ENCODE results near the gene RFTN1.

DNA sequence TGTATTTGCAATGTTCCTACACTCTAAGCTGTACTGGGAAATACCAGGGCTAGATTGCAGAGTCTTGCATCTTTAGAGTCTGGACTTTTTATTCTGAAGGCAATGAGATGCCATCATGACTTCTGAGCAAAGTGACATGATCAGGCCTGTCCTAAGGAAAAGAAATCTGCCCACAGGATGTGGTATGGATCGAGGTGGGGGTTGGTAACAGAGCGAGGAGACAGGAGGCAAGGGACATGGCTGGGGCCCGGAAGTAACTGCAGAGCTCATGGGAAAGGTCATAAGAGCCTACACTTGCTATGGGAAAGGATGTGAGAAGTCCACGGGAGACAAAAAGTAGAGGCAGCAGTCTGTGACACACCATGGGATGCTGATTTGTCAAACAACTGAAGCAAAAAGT is 126.9 kb downstream of the RFTN1 start:
- TF ChIP-seq, protein P1, sequence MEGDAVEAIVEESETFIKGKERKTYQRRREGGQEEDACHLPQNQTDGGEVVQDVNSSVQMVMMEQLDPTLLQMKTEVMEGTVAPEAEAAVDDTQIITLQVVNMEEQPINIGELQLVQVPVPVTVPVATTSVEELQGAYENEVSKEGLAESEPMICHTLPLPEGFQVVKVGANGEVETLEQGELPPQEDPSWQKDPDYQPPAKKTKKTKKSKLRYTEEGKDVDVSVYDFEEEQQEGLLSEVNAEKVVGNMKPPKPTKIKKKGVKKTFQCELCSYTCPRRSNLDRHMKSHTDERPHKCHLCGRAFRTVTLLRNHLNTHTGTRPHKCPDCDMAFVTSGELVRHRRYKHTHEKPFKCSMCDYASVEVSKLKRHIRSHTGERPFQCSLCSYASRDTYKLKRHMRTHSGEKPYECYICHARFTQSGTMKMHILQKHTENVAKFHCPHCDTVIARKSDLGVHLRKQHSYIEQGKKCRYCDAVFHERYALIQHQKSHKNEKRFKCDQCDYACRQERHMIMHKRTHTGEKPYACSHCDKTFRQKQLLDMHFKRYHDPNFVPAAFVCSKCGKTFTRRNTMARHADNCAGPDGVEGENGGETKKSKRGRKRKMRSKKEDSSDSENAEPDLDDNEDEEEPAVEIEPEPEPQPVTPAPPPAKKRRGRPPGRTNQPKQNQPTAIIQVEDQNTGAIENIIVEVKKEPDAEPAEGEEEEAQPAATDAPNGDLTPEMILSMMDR (IDR thresholded peaks at IDR 0.05): no peak
- no peak for TF ChIP-seq POLR2A (IDR thresholded peaks at IDR 0.05)
- no peak for TF ChIP-seq EP300 (IDR thresholded peaks at IDR 0.05)

All from tibial nerve (tissue), 4 donors.